Measurements from ENCODE around the gene CREBL2.

DNA sequence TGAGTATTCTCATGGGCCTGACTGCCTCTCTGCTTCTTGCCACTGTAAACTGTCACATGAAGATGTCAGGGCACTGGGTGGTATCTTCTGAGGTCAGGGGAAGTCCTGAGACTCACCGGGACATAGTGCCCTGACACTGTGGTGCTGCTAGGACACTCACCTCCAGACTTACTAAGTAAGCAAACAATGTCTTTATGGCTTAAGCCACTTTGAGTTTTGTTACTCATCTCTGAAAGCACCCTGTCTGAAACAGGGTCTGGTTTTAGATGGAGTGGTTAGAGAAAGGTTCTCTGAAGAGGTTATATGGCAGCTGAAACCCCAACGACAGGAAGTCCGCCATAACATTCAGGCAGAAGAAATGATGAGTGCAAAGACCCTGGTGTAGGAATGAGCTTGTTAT lies 61.6 kb downstream of the CREBL2 start:
- TF ChIP-seq CTCF (IDR thresholded peaks at IDR 0.05) (no peak), EP300 (IDR thresholded peaks at IDR 0.05) (no peak)
